ENCODE measurements around the gene ELMO1. TPM values are rescaled to one million over a fixed set of nuclear protein-coding genes. Genes with fewer than 3 reads are reported as not detected.

The ELMO1 gene
- total RNA-seq, 2 experiments from 2014 or later = 65.2 to 67.7 TPM

GRCh38 chr7:37216923-37217322 lies 231.7 kb downstream of the ELMO1 start:
- ChIA-PET CTCF (interaction anchor here (0.6 to 1.2 kb wide), 2 partner anchors 10 to 952 kb away, joined by 3 read pairs; no protein-coding TSS in a partner anchor), POLR2A (no interaction called here)

- ChIA-PET POLR2A (no interaction called here), CTCF (interaction anchor here (0.6 to 1.2 kb wide), 2 partner anchors 9 to 951 kb away, joined by 3 read pairs; no protein-coding TSS in a partner anchor)
These were observed 232.4 kb downstream of the ELMO1 start for GRCh38 chr7:37216156-37216852.

GRCh38 chr7:37215290-37215923 lies 233.3 kb downstream of the ELMO1 start:
- POLR2A ChIA-PET = no interaction called here

GRCh38 chr7:37212556-37212955 lies 236.1 kb downstream of the ELMO1 start:
- ChIA-PET POLR2A (no interaction called here), CTCF (interaction anchor here (1.5 kb wide), 1 partner anchor 12 kb away, joined by 3 read pairs; no protein-coding TSS in a partner anchor)

More at GRCh38 chr7:37215290-37215923, 233.3 kb downstream of the ELMO1 start:
- CTCF ChIA-PET = no interaction called here

- CTCF ChIA-PET = interaction anchor here (1.5 kb wide), 1 partner anchor 12 kb away, joined by 3 read pairs; no protein-coding TSS in a partner anchor
- POLR2A ChIA-PET = no interaction called here
These were observed 236.6 kb downstream of the ELMO1 start for GRCh38 chr7:37212051-37212450.

GRCh38 chr7:37211097-37211880 lies 237.4 kb downstream of the ELMO1 start:
- CTCF ChIA-PET = interaction anchor here (0.6 to 1.5 kb wide), 2 partner anchors 13 to 509 kb away, joined by 3 read pairs; no protein-coding TSS in a partner anchor
- POLR2A ChIA-PET = no interaction called here

GRCh38 chr7:37209195-37209594 lies 239.5 kb downstream of the ELMO1 start:
- POLR2A ChIA-PET = no interaction called here
- CTCF ChIA-PET = interaction anchor here (0.8 kb wide), 1 partner anchor 10 kb away, joined by 3 read pairs; no protein-coding TSS in a partner anchor

- POLR2A ChIA-PET = no interaction called here
- CTCF ChIA-PET = interaction anchor here (0.7 to 1.4 kb wide), 2 partner anchors 143 to 145 kb away, joined by 4 to 5 read pairs; no protein-coding TSS in a partner anchor
These were observed 240.1 kb downstream of the ELMO1 start for GRCh38 chr7:37208528-37208927.

GRCh38 chr7:37206192-37206591 lies 242.5 kb downstream of the ELMO1 start:
- POLR2A ChIA-PET = no interaction called here
- CTCF ChIA-PET = no interaction called here

- CTCF ChIA-PET = no interaction called here
These were observed 243.2 kb downstream of the ELMO1 start for GRCh38 chr7:37205451-37205850.

GRCh38 chr7:37201876-37202198 lies 246.8 kb downstream of the ELMO1 start:
- POLR2A ChIA-PET = no interaction called here
- CTCF ChIA-PET = interaction anchor here (0.6 to 1.5 kb wide), 3 partner anchors 472 to 713 kb away, joined by 4 to 6 read pairs (median 4); no protein-coding TSS in a partner anchor

More at GRCh38 chr7:37205451-37205850, 243.2 kb downstream of the ELMO1 start:
- POLR2A ChIA-PET = no interaction called here

GRCh38 chr7:37201003-37201875 lies 247.4 kb downstream of the ELMO1 start:
- ChIA-PET POLR2A (no interaction called here), CTCF (interaction anchor here (0.7 to 1.5 kb wide), 5 partner anchors 153 to 760 kb away, joined by 3 to 6 read pairs (median 4); no protein-coding TSS in a partner anchor)

- CTCF ChIA-PET = interaction anchor here (0.7 to 1.4 kb wide), 11 partner anchors 10 to 759 kb away, joined by 3 to 5 read pairs (median 3); no protein-coding TSS in a partner anchor
- POLR2A ChIA-PET = no interaction called here
These were observed 249.7 kb downstream of the ELMO1 start for GRCh38 chr7:37198906-37199485.

- ChIA-PET CTCF (interaction anchor here (0.7 to 1.0 kb wide), 8 partner anchors 15 to 758 kb away, joined by 3 to 5 read pairs (median 3); no protein-coding TSS in a partner anchor), POLR2A (no interaction called here)
These were observed 250.4 kb downstream of the ELMO1 start for GRCh38 chr7:37198041-37198905.

GRCh38 chr7:37197108-37197507 lies 251.6 kb downstream of the ELMO1 start:
- ChIA-PET CTCF (interaction anchor here (1.8 kb wide), 1 partner anchor 15 kb away, joined by 5 read pairs; no protein-coding TSS in a partner anchor), POLR2A (no interaction called here)

- ChIA-PET POLR2A (no interaction called here), CTCF (interaction anchor here (1.8 kb wide), 1 partner anchor 15 kb away, joined by 5 read pairs; no protein-coding TSS in a partner anchor)
These were observed 252.0 kb downstream of the ELMO1 start for GRCh38 chr7:37196676-37197075.

- ChIA-PET CTCF (interaction anchor here (1.5 to 1.8 kb wide), 2 partner anchors 14 to 209 kb away, joined by 3 to 5 read pairs; no protein-coding TSS in a partner anchor), POLR2A (no interaction called here)
These were observed 253.3 kb downstream of the ELMO1 start for GRCh38 chr7:37195388-37195787.

All from activated CD8-positive, alpha-beta memory T cell treated with anti-CD3 and anti-CD28 coated beads for 36 hours (primary cell).